T-cell (primary cell): Measurements from ENCODE around the gene CDKL1. TPM values are rescaled to one million over a fixed set of nuclear protein-coding genes. Genes with fewer than 3 reads are reported as not detected.

Experiments used
- ATAC-seq, 4 experiments: fragments of 200-7000 bp in 3 of 4; fragments of 150-1000 bp in 1 of 4; cut with Tn5 transposase; replicated peaks in 1 of 4; 1 replicate in 3 of 4; 2 replicates in 1 of 4; pipeline ENCODE4 v1.10.0; 2021; ENCODE audit warnings: moderate library complexity in 3 of 4, mild to moderate bottlenecking in 2 of 4, moderate number of reproducible peaks in 1 of 4
- CTCF ChIA-PET, 2 donors: fragments of 300-600 bp; sonication (Branson Sonifier 250); formaldehyde crosslinking; loops; one replicate each; lab custom pipeline; 2022; ENCODE audit warnings: antibody characterized with exemption in 2 of 2; lab: Charles Lee
- POLR2A ChIA-PET, 2 donors: fragments of 300-600 bp; sonication (Branson Sonifier 250); formaldehyde crosslinking; loops; one replicate each; lab custom pipeline; 2022; ENCODE audit warnings: antibody characterized with exemption in 2 of 2; lab: Charles Lee
- DNase-seq, 35 experiments: peaks; one replicate each; pipeline versions ENCODE4 v3.0.0 to v3.0.0-alpha.2; 2013 to 2023
- H3K27ac ChIP-seq: one replicate; pipeline ENCODE4 v1.5.1; 2013; ENCODE audit warnings: low read length
- H3K27me3 ChIP-seq, 2 experiments: replicated peaks in 1 of 2; 1 replicate in 1 of 2; 2 replicates in 1 of 2; pipeline versions ENCODE4 v1.6.1 to v1.7.0; 2013; ENCODE audit warnings: low read length in 1 of 2, mixed read lengths in 1 of 2; ENCODE audit not compliant: control insufficient read depth in 2 of 2, insufficient read depth in 2 of 2; ENCODE audit errors: extremely low read depth in 1 of 2
- H3K36me3 ChIP-seq, 2 donors: 1 replicate in 1 of 2; 2 replicates in 1 of 2; pipeline versions ENCODE4 v1.6.1 to v1.7.0; 2013; ENCODE audit warnings: low read length in 1 of 2; ENCODE audit not compliant: control insufficient read depth in 2 of 2, insufficient read depth in 1 of 2; ENCODE audit errors: extremely low read depth in 1 of 2
- H3K4me1 ChIP-seq, 2 experiments: 1 replicate in 1 of 2; 2 replicates in 1 of 2; pipeline versions ENCODE4 v1.6.1 to v1.7.0; 2013; ENCODE audit warnings: low read length in 2 of 2, mixed read lengths in 1 of 2; ENCODE audit not compliant: insufficient read depth in 2 of 2, control insufficient read depth in 1 of 2; ENCODE audit errors: extremely low read depth in 1 of 2
- H3K4me3 ChIP-seq, 2 donors: 1 replicate in 1 of 2; 2 replicates in 1 of 2; pipeline versions ENCODE4 v1.5.1 to v1.7.0; 2013; ENCODE audit warnings: mild to moderate bottlenecking in 2 of 2, low read length in 1 of 2, moderate library complexity in 1 of 2; ENCODE audit not compliant: control insufficient read depth in 1 of 2; ENCODE audit errors: extremely low read depth in 1 of 2
- H3K9me3 ChIP-seq: 2 replicates; pipeline ENCODE4 v1.7.0; 2013
- H3K27ac Mint-ChIP-seq, 2 donors: one replicate each; pipeline ENCODE4 v1.8.0; 2020 to 2021; ENCODE audit warnings: mild to moderate bottlenecking in 2 of 2, mixed read lengths in 2 of 2
- H3K27me3 Mint-ChIP-seq, 2 donors: one replicate each; pipeline ENCODE4 v1.8.0; 2021 to 2022; ENCODE audit warnings: mixed read lengths in 2 of 2
- H3K36me3 Mint-ChIP-seq: one replicate; pipeline ENCODE4 v1.8.0; 2021; ENCODE audit warnings: mixed read lengths
- H3K4me1 Mint-ChIP-seq, 3 donors: one replicate each; pipeline ENCODE4 v1.8.0; 2020 to 2022; ENCODE audit warnings: mixed read lengths in 3 of 3, mild to moderate bottlenecking in 1 of 3
- H3K4me3 Mint-ChIP-seq, 3 donors: one replicate each; pipeline ENCODE4 v1.8.0; 2020 to 2022; ENCODE audit warnings: mild to moderate bottlenecking in 3 of 3, mixed read lengths in 3 of 3, moderate library complexity in 3 of 3
- H3K9me3 Mint-ChIP-seq, 3 donors: one replicate each; pipeline ENCODE4 v1.8.0; 2020 to 2022; ENCODE audit warnings: mixed read lengths in 3 of 3
- WGBS: methylation state at CpG from one replicate; pipeline ENCODE4 v1.1.5; 2013; ENCODE audit warnings: missing lambda C conversion rate; ENCODE audit not compliant: insufficient coverage; 5-methylcytosine and 5-hydroxymethylcytosine counted together
- total RNA-seq, 35 experiments: library from RNA in 6 of 35; stranded (reverse) in 6 of 35; fragments of 120-200 nt in 1 of 35; gene quantifications; one replicate each; pipeline versions ENCODE4 v1.2.1 to v1.2.4 and lab custom pipeline; 2013 to 2026

CDKL1 gene
- total RNA-seq, 5 donors from 2014 or later (not counting 1 experiment from before 2014, with no cell fraction given): 4.6 to 7.7 (median 5.8) TPM

DNA sequence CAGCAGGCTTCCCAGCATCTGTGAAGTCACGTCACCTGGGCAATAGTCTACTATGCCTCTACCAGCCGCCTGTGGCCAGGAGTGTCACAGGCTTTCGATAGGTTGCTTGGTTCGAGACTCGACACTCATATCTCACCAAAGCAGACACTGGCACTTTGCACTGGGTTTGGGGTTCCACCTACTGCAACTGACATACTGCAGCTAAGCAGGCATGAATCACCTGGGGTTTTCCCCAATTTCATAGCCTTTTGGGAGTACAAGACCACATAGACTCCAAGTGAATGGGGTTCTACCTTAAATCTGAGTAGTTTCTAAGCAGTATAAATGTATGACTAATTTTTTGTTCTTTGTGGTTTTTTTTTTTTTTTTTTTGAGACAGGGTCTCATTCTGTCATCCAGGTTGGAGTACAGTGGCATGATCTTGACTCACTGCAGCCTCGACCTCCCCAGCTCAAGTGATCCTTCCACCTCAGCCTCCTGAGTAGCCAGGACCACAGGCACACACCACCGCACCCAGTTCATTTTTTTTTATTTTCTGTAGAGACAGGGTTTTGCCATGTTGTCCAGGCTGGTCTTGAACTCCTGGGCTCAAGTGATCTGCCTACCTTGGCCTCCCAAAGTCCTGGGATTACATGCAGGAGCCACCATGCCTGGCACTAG, 52.4 kb downstream of the CDKL1 start:
- H3K4me3 ChIP-seq: no peak overlapping the region
- H3K27me3 ChIP-seq: no peaks in the 10 kb centered on the region
- peak overlapping the region in 1 of 2 donors; percentile 27 for H3K27ac Mint-ChIP-seq
- H3K4me1 Mint-ChIP-seq: peaks cover 0 to 24% (median 23%) of the 10 kb centered on the region in 3 donors
- CTCF ChIA-PET: interaction anchor here (0.6 to 1.1 kb wide), 6 partner anchors 14 to 619 kb away, joined by 3 to 7 read pairs (median 4); no protein-coding TSS in a partner anchor
- no peaks in the 10 kb centered on the region for H3K27me3 Mint-ChIP-seq
- H3K9me3 ChIP-seq: no peaks in the 10 kb centered on the region
- no peak overlapping the region for H3K27ac ChIP-seq
- POLR2A ChIA-PET: interaction anchor here in 1 of 2 donors (0.6 kb wide), 1 partner anchor 52 kb away, joined by 3 read pairs; no protein-coding TSS in a partner anchor
- no peak overlapping the region for H3K4me3 Mint-ChIP-seq
- ATAC-seq (peak; percentile 57 to 83 (median 76)), DNase-seq (peak in 1 of 35 experiments; percentile 24)
- H3K36me3 ChIP-seq: peaks cover 0 to 11% of the 10 kb centered on the region in 2 donors
- no peaks in the 10 kb centered on the region for H3K9me3 Mint-ChIP-seq
- 51% methylated on average over 5 of the region's 7 CpGs for WGBS
- peaks cover 21% of the 10 kb centered on the region for H3K36me3 Mint-ChIP-seq
- H3K4me1 ChIP-seq: peaks cover 0 to 4% of the 10 kb centered on the region in 2 experiments

DNA sequence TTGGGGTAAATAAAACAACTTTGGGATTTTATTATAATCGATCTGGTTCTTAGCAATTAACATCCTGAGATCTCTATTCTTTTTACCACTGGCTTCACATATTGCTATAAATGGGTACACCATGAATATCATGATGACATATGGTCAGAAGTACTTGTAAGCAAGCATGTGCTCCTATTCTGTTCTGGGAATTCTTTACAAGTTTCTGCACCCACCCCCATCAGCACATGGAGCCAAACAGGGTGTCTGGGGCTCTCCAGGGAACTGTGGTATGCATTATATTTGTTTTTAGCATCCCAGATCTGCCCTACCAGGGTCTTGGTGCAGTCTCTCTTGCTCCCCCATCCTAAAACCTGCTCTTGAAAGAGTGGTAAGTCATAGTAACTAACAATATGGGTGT, 53.2 kb downstream of the CDKL1 start:
- Histone ChIP-seq H3K9me3 (no peaks in the 10 kb centered on the region), H3K27ac (no peak overlapping the region), H3K4me3 (no peak overlapping the region), H3K27me3 (no peaks in the 10 kb centered on the region), H3K36me3 (peaks cover 0 to 17% of the 10 kb centered on the region in 2 donors), H3K4me1 (peaks cover 0 to 4% of the 10 kb centered on the region in 2 experiments)
- no CpG with 5 or more reads among the region's 1 CpG for WGBS
- no peaks in the 10 kb centered on the region for H3K9me3 Mint-ChIP-seq
- no peaks in the 10 kb centered on the region for H3K27me3 Mint-ChIP-seq
- ATAC-seq (no peak), DNase-seq (no peak)
- no peak overlapping the region for H3K4me3 Mint-ChIP-seq
- peaks cover 26% of the 10 kb centered on the region for H3K36me3 Mint-ChIP-seq
- H3K4me1 Mint-ChIP-seq: peaks cover 0 to 24% (median 23%) of the 10 kb centered on the region in 3 donors
- ChIA-PET POLR2A (no interaction called here), CTCF (interaction anchor here (0.7 to 1.1 kb wide), 3 partner anchors 22 to 620 kb away, joined by 3 to 4 read pairs (median 3); no protein-coding TSS in a partner anchor)
- H3K27ac Mint-ChIP-seq: no peak overlapping the region

DNA sequence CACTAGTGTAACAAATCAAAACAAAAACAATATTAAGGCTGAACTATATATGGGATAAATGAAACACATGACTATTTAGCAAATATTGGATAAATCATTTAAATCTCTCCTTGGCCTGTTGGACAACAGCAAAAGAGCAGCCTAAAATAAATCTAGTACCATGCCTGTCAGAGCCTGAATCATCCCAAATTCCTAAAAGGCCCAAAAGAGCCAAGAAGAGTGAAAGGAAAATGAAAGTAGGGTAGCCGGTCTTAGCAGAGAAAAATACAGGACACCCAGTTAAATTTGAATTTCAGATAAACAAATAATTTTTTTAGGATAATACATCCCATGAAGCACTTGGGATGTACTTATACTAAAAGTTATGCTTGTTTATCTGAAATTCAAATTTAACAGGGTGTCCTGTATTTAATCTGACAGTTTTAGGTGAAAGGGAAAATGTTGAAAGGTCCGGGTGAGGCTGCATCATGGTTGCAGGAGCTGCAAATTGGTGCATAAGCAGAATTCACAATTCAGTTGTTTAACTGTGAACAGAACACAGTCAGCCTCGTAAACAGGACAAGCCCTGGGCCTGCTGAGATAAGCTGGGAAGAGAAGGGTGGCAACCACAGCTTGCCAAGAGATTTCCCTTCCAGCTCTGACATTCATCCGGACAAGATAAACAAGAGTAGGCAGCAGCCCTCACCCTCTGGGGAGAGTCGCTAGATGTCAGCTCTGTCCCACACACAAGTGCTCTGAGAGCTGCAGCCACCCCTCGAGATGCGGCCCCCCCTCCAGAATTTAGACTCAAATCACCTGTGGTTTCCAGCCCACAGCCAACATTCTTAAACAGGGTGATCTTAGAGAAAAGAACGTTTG, 54.2 kb downstream of the CDKL1 start:
- Mint-ChIP-seq H3K4me3 (no peak overlapping the region), H3K27ac (no peak overlapping the region), H3K36me3 (peaks cover 28% of the 10 kb centered on the region), H3K9me3 (no peaks in the 10 kb centered on the region), H3K27me3 (no peaks in the 10 kb centered on the region), H3K4me1 (peaks cover 0 to 24% (median 23%) of the 10 kb centered on the region in 3 donors)
- WGBS: 35% methylated on average over 5 of the region's 8 CpGs
- Histone ChIP-seq H3K27me3 (no peaks in the 10 kb centered on the region), H3K4me1 (peaks cover 0 to 4% of the 10 kb centered on the region in 2 experiments), H3K4me3 (no peak overlapping the region), H3K9me3 (no peaks in the 10 kb centered on the region), H3K27ac (no peak overlapping the region), H3K36me3 (peaks cover 0 to 17% of the 10 kb centered on the region in 2 donors)
- ChIA-PET POLR2A (no interaction called here), CTCF (interaction anchor here in 1 of 2 donors (0.8 to 1.0 kb wide), 3 partner anchors 103 to 518 kb away, joined by 3 read pairs; no protein-coding TSS in a partner anchor)
- DNase-seq: peak in 28 of 35 experiments; percentile 10 to 60 (median 32)
- ATAC-seq: peak in 3 of 4 experiments; percentile 68 to 95 (median 77)

DNA sequence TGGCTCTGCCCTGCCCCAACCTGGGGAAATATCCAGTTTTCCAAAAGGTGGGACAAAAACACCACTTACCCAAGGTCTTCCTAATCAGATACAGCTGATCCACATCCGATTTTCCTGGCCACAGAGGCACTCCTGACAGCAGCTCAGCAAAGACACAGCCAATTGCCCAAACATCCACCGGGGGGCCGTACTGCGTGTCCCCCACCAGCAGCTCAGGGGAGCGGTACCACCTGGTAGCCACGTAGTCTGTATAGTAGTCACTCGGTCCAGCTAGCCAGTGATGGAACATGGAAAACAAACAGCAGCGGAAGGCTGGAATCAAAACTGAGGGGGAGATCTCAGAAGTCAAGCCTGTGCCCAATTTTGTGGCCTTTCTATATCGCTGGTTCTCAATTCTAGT, 55.7 kb downstream of the CDKL1 start:
- Mint-ChIP-seq H3K27ac (no peak overlapping the region), H3K9me3 (no peaks in the 10 kb centered on the region), H3K4me3 (no peak overlapping the region), H3K36me3 (peaks cover 26% of the 10 kb centered on the region), H3K4me1 (peaks cover 7 to 31% (median 30%) of the 10 kb centered on the region in 3 donors), H3K27me3 (no peaks in the 10 kb centered on the region)
- Histone ChIP-seq H3K36me3 (peaks cover 0 to 17% of the 10 kb centered on the region in 2 donors), H3K4me1 (peaks cover 2 to 9% of the 10 kb centered on the region in 2 experiments), H3K4me3 (no peak overlapping the region), H3K9me3 (no peaks in the 10 kb centered on the region), H3K27me3 (no peaks in the 10 kb centered on the region), H3K27ac (no peak overlapping the region)
- POLR2A ChIA-PET: interaction anchor here in 1 of 2 donors (0.6 kb wide), 1 partner anchor 11 kb away, joined by 8 read pairs; no protein-coding TSS in a partner anchor
- ATAC-seq (no peak), DNase-seq (no peak)
- WGBS: 98% methylated on average over 7 of the region's 9 CpGs
- CTCF ChIA-PET: interaction anchor here in 1 of 2 donors (0.6 kb wide), 1 partner anchor 18 kb away, joined by 5 read pairs; no protein-coding TSS in a partner anchor

DNA sequence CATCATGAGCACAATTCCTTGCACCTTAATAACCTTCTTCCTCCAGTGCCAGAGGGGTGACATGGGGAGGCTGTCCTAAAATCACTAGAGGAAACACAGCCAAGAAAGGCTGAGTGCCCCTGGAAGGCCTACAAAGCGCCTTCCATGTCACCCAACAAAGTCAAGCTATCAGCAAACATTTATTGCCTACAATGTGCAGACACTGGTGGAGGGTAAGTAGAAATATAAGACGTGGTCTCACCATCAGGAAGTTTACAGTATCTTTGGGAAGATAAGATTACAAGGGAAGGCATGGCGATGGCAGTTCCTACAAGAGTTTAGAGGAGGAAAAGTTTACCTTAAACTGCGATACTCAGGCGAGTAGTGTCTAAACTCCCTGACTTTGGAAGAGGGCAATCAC, 56.6 kb downstream of the CDKL1 start:
- no peak overlapping the region for H3K4me3 Mint-ChIP-seq
- no peak overlapping the region for H3K4me3 ChIP-seq
- H3K27me3 Mint-ChIP-seq: no peaks in the 10 kb centered on the region
- ChIA-PET POLR2A (interaction anchor here in 1 of 2 donors (0.6 to 0.8 kb wide), 2 partner anchors 28 to 149 kb away, joined by 3 read pairs; partner anchors contain the start of genes DMAC2L and L2HGDH), CTCF (no interaction called here)
- H3K4me1 Mint-ChIP-seq: peaks cover 15 to 38% (median 37%) of the 10 kb centered on the region in 3 donors
- WGBS: 100% methylated on average over 2 of the region's 5 CpGs
- DNase-seq (no peak), ATAC-seq (no peak)
- no peaks in the 10 kb centered on the region for H3K9me3 Mint-ChIP-seq
- peaks cover 2 to 11% of the 10 kb centered on the region in 2 experiments for H3K4me1 ChIP-seq
- no peak overlapping the region for H3K27ac ChIP-seq
- H3K9me3 ChIP-seq: no peaks in the 10 kb centered on the region
- H3K36me3 ChIP-seq: peaks cover 0 to 17% of the 10 kb centered on the region in 2 donors
- peak overlapping the region in 1 of 2 donors; percentile 17 for H3K27ac Mint-ChIP-seq
- H3K27me3 ChIP-seq: no peaks in the 10 kb centered on the region
- H3K36me3 Mint-ChIP-seq: peaks cover 23% of the 10 kb centered on the region
